ENCODE measurements around the gene LARGE1. TPM values are rescaled to one million over a fixed set of nuclear protein-coding genes. Genes with fewer than 3 reads are reported as not detected.

LARGE1 gene
- total and polyA plus RNA-seq, 2 of the 8 experiments (the other 6 are each of a cell fraction or from before 2014, with no cell fraction given), result 43.7 to 83.0 TPM

DNA sequence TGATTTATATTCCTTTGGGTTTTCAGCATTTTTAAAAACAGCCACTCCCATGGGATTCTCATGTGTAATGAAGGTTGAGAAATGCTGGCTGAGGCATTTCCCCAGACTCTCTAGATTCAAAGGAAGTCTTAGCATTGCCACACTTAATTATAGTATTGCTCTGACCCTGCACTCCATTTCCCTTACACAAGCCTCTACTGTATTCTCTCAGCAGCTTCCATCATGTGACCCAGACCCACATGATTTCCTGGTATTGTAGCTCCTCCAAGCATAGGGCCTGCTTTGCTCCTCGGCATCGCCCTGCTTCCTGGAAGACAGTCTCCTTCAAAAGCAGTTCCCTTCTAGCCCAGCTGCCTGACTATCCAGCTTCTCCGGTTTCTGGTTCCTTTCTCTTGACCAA, 261.5 kb downstream of the LARGE1 start:
- Histone ChIP-seq H3K18ac (ENCODE audit: extremely low read depth, low read length) (no peak overlapping the region), H3K79me1 (ENCODE audit: low read depth, low read length) (peaks cover 6% of the 10 kb centered on the region; the same call in 1 of the 2 replicates), H3K79me2 (ENCODE audit: control insufficient read depth in 1 of 2, insufficient read depth in 2 of 2, low read length in 2 of 2) (peaks cover 2 to 86% of the 10 kb centered on the region in 2 experiments; a peak in 3 of 4 replicates), H2AFZ (ENCODE audit: low read length) (no peak overlapping the region), H3K4ac (replicated peaks; ENCODE audit: insufficient read length, low read depth, low read length) (no peak overlapping the region), H4K91ac (replicated peaks; ENCODE audit: insufficient read length, low read length) (no peak overlapping the region), H2BK5ac (ENCODE audit: low read depth, low read length) (no peak overlapping the region), H3K4me2 (ENCODE audit: insufficient read depth in 1 of 2, low read depth in 2 of 2, low read length in 2 of 2) (no peak overlapping the region), H2AK5ac (ENCODE audit: low read depth, low read length) (no peak overlapping the region), H2BK15ac (ENCODE audit: low read length) (no peak overlapping the region), H3K23ac (ENCODE audit: insufficient read length) (no peak overlapping the region), H3K23me2 (ENCODE audit: low read depth, low read length) (no peaks in the 10 kb centered on the region), H3K27ac (ENCODE audit: low read depth, low read length) (no peak overlapping the region), H3K56ac (replicated peaks; ENCODE audit: insufficient read length, low read depth, low read length) (no peak overlapping the region), H2BK120ac (replicated peaks; ENCODE audit: low read depth, low read length) (no peak overlapping the region), H3K9me3 (ENCODE audit: insufficient read depth in 2 of 2, low read depth in 1 of 2, low read length in 1 of 2) (no peaks in the 10 kb centered on the region), H4K5ac (ENCODE audit: insufficient read length, low read depth, low read length) (no peak overlapping the region), H3K9ac (replicated peaks in 1 of 4; ENCODE audit: extremely low read depth in 1 of 4, low read depth in 3 of 4, low read length in 3 of 4) (no peak overlapping the region), H4K8ac (ENCODE audit: extremely low read depth, insufficient read depth, low read length) (no peak overlapping the region), H3K27me3 (replicated peaks in 1 of 4; ENCODE audit: control insufficient read depth in 3 of 4, extremely low read depth in 1 of 4, insufficient read depth in 3 of 4, low read length in 3 of 4) (no peaks in the 10 kb centered on the region), H2BK12ac (ENCODE audit: low read depth, low read length) (no peak overlapping the region), H3K4me3 (ENCODE audit: extremely low read depth in 1 of 4, insufficient read depth in 2 of 4, low read depth in 3 of 4, low read length in 4 of 4) (no peak overlapping the region), H4K20me1 (replicated peaks in 1 of 2; ENCODE audit: control insufficient read depth in 1 of 2, insufficient read depth in 2 of 2, low read length in 2 of 2) (peaks cover 0 to 4% of the 10 kb centered on the region in 2 experiments), H3K4me1 (replicated peaks in 1 of 4; ENCODE audit: control insufficient read depth in 3 of 4, insufficient read depth in 4 of 4, low read length in 3 of 4) (peaks cover 0 to 6% (median 1%) of the 10 kb centered on the region in 4 experiments; a peak in 3 of 7 replicates), H3K14ac (ENCODE audit: insufficient read length) (no peak overlapping the region), H3K36me3 (ENCODE audit: control insufficient read depth in 2 of 4, insufficient read depth in 4 of 4, low read length in 3 of 4) (no peaks in the 10 kb centered on the region; a peak in 1 of 8 replicates), H2BK20ac (ENCODE audit: low read length) (no peak overlapping the region)
- WGBS, 2 experiments (ENCODE audit: extremely low coverage in 1 of 2, insufficient coverage in 1 of 2, insufficient read length in 1 of 2, insufficient replicate concordance in 2 of 2, low coverage in 1 of 2, low lambda C conversion rate in 2 of 2, missing lambda C conversion rate in 1 of 2), result 99% methylated on average over 3 of the region's 3 CpGs; no CpG with 5 or more reads in 1 of the 2 experiments
- ChIA-PET CTCF (ENCODE audit: partially characterized antibody) (interaction anchor here (1.0 kb wide), 1 partner anchor 9 kb away, joined by 3 read pairs; no protein-coding TSS in a partner anchor), POLR2A (ENCODE audit: partially characterized antibody) (no interaction called here)
- DNase-seq (ENCODE audit: low read depth in 1 of 2, low spot score in 2 of 2), result no peak
- FAIRE-seq, result no peak
- TF ChIP-seq RBBP5 (IDR thresholded peaks at IDR 0.05; ENCODE audit: borderline replicate concordance, low read depth, low read length) (no peak), KDM5A (IDR thresholded peaks at IDR 0.05; ENCODE audit: low read length) (no peak), EGR1 (IDR thresholded peaks at IDR 0.05; ENCODE audit: borderline replicate concordance, low read depth, low read length) (no peak)
